K562 (cell line): ENCODE results near the gene NRCAM.

ENCODE experiments used
- BRCA1 ChIP-seq, 2 experiments: fragments of 450-650 bp in 1 of 2; sonication (generic) in 1 of 2; formaldehyde crosslinking in 1 of 2; IDR thresholded peaks; 2 replicates each; pipeline versions ENCODE4 v1.5.0 to v1.6.1; 2017 to 2020; ENCODE audit warnings: mild to moderate bottlenecking in 1 of 2, missing genetic modification reagents in 1 of 2
- EP300 ChIP-seq: IDR thresholded peaks from 2 replicates; pipeline ENCODE4 v1.6.1; 2012; ENCODE audit warnings: low read length, improper control_type of control experiment
- MTA3 ChIP-seq: fragments of 450-650 bp; formaldehyde crosslinking; IDR thresholded peaks from 2 replicates; pipeline ENCODE4 v1.6.1; 2017; ENCODE audit warnings: mild to moderate bottlenecking, borderline replicate concordance
- MXI1 ChIP-seq: IDR thresholded peaks from 2 replicates; pipeline ENCODE4 v1.6.1; 2011; ENCODE audit warnings: low read depth, mild to moderate bottlenecking, improper control_type of control experiment, low read length
- PTBP1 ChIP-seq: fragments of 200-400 bp; formaldehyde crosslinking; IDR thresholded peaks from 2 replicates; pipeline ENCODE4 v1.6.1; 2017; ENCODE audit warnings: low read depth, low read length
- RNF2 ChIP-seq: sonication (generic); IDR thresholded peaks from 2 replicates; pipeline ENCODE4 v1.6.1; 2016
- TBL1XR1 ChIP-seq, 2 experiments: IDR thresholded peaks; 2 replicates each; pipeline ENCODE4 v1.6.1; 2012; ENCODE audit warnings: improper control_type of control experiment in 2 of 2, low read length in 2 of 2, mild to moderate bottlenecking in 1 of 2
- TCF7L2 ChIP-seq: fragments of 150-350 bp; IDR thresholded peaks from 2 replicates; pipeline ENCODE4 v1.6.1; 2016; ENCODE audit warnings: low read depth, mild to moderate bottlenecking, low read length, moderate library complexity
- ZNF224 ChIP-seq: sonication (generic); formaldehyde crosslinking; IDR thresholded peaks from 2 replicates; pipeline ENCODE4 v1.8.0; 2022; ENCODE audit warnings: mild to moderate bottlenecking, missing genetic modification reagents
- ZNF444 ChIP-seq: fragments of 250-450 bp; sonication (Bioruptor Pico); IDR thresholded peaks from 2 replicates; pipeline ENCODE4 v1.4.0; 2020; ENCODE audit warnings: mild to moderate bottlenecking, moderate library complexity
- TF ChIP-seq, protein P1 (sequence below): fragments of 450-650 bp; IDR thresholded peaks from 2 replicates; pipeline ENCODE4 v1.6.1; 2016
- TF ChIP-seq, protein P2 (sequence below), 3 experiments: IDR thresholded peaks in 2 of 3; conservative IDR thresholded peaks in 1 of 3; 2 replicates each; pipeline ENCODE4 v1.5.1; 2011 to 2012; ENCODE audit warnings: low read length in 3 of 3, mild to moderate bottlenecking in 3 of 3, control low read depth in 2 of 3, improper control_type of control experiment in 1 of 3, inconsistent platforms in 1 of 3, low read depth in 1 of 3, mixed read lengths in 1 of 3, moderate library complexity in 1 of 3; ENCODE audit not compliant: insufficient read depth in 2 of 3
- TF ChIP-seq, protein P3 (sequence below), 2 experiments: fragments of 450-650 bp in 1 of 2; IDR thresholded peaks; 2 replicates each; pipeline ENCODE4 v1.6.1; 2011 to 2017; ENCODE audit warnings: low read depth in 2 of 2, antibody characterized with exemption in 1 of 2, borderline replicate concordance in 1 of 2, low read length in 1 of 2, mild to moderate bottlenecking in 1 of 2, mixed read lengths in 1 of 2; ENCODE audit not compliant: control insufficient read depth in 1 of 2

DNA sequence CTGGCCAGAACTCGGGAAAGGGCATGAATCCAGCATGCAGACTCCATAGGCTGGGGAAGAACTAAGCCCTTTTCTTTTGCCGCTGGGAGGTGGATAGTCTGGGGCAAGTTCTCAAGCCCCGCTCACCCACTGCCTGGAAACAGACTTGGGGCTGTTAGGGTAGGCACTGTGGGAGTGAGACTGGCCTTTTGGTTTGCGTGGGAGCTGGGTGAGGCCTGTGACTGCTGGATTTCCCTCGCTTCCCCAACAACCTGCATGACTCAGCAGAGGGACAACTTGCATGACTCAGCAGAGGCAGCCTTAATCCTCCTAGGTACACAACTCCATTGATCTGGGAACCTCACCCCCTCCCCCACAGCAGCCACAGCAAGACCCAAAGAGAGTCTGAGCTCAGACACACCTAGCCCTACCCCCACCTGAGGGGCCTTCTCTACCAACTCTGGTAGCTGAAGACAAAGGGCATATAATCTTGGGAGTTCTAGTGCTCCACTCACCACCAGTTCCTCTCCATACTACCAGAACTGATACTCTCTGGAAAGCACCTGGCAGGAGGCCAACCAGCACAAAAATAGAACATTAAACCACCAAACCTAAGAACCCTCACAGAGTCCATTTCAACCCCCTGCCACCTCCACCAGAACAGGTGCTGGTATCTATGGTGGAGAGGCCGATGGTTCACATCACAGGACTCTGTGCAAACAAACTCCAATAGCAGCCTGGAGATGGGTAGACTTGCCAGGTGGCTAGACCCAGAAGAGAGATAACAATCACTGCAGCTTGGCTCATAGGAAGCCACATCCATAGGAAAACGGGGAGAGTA, 244.6 kb downstream of the NRCAM start:
- peak; percentile 84 for TF ChIP-seq EP300
- no peak for TF ChIP-seq TCF7L2
- peak; percentile 84 for TF ChIP-seq MTA3
- no peak for TF ChIP-seq MXI1
- peak; percentile 20; the same call in 1 of the 2 replicates for TF ChIP-seq ZNF444 (CRISPR knock-in tag)
- TF ChIP-seq, protein P1, sequence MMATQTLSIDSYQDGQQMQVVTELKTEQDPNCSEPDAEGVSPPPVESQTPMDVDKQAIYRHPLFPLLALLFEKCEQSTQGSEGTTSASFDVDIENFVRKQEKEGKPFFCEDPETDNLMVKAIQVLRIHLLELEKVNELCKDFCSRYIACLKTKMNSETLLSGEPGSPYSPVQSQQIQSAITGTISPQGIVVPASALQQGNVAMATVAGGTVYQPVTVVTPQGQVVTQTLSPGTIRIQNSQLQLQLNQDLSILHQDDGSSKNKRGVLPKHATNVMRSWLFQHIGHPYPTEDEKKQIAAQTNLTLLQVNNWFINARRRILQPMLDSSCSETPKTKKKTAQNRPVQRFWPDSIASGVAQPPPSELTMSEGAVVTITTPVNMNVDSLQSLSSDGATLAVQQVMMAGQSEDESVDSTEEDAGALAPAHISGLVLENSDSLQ = no peak
- peak; percentile 70; the same call in 1 of the 2 replicates for TF ChIP-seq RNF2
- TF ChIP-seq BRCA1 (IDR thresholded peaks at IDR 0.05) = no peak
- no peak for TF ChIP-seq BRCA1 (CRISPR knock-in tag; IDR thresholded peaks at IDR 0.05)
- TF ChIP-seq ZNF224 (CRISPR knock-in tag) = no peak
- TF ChIP-seq, protein P2, sequence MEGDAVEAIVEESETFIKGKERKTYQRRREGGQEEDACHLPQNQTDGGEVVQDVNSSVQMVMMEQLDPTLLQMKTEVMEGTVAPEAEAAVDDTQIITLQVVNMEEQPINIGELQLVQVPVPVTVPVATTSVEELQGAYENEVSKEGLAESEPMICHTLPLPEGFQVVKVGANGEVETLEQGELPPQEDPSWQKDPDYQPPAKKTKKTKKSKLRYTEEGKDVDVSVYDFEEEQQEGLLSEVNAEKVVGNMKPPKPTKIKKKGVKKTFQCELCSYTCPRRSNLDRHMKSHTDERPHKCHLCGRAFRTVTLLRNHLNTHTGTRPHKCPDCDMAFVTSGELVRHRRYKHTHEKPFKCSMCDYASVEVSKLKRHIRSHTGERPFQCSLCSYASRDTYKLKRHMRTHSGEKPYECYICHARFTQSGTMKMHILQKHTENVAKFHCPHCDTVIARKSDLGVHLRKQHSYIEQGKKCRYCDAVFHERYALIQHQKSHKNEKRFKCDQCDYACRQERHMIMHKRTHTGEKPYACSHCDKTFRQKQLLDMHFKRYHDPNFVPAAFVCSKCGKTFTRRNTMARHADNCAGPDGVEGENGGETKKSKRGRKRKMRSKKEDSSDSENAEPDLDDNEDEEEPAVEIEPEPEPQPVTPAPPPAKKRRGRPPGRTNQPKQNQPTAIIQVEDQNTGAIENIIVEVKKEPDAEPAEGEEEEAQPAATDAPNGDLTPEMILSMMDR (IDR thresholded peaks at IDR 0.05 in 2 of 3, conservative IDR thresholded peaks at IDR 0.05 in 1 of 3; ENCODE audit: insufficient read depth in 2 of 3, low read depth in 1 of 3, low read length in 3 of 3) = no peak
- TF ChIP-seq TBL1XR1 (IDR thresholded peaks at IDR 0.05; ENCODE audit: low read length in 2 of 2) = peak in 1 of 2 experiments; percentile 53; a peak in 1 of 4 replicates
- TF ChIP-seq PTBP1 = 0 out of 2 replicates have a peak, but pooled peaks have one; percentile 48
- TF ChIP-seq, protein P3, sequence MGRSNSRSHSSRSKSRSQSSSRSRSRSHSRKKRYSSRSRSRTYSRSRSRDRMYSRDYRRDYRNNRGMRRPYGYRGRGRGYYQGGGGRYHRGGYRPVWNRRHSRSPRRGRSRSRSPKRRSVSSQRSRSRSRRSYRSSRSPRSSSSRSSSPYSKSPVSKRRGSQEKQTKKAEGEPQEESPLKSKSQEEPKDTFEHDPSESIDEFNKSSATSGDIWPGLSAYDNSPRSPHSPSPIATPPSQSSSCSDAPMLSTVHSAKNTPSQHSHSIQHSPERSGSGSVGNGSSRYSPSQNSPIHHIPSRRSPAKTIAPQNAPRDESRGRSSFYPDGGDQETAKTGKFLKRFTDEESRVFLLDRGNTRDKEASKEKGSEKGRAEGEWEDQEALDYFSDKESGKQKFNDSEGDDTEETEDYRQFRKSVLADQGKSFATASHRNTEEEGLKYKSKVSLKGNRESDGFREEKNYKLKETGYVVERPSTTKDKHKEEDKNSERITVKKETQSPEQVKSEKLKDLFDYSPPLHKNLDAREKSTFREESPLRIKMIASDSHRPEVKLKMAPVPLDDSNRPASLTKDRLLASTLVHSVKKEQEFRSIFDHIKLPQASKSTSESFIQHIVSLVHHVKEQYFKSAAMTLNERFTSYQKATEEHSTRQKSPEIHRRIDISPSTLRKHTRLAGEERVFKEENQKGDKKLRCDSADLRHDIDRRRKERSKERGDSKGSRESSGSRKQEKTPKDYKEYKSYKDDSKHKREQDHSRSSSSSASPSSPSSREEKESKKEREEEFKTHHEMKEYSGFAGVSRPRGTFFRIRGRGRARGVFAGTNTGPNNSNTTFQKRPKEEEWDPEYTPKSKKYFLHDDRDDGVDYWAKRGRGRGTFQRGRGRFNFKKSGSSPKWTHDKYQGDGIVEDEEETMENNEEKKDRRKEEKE (IDR thresholded peaks at IDR 0.05; ENCODE audit: borderline replicate concordance in 1 of 2, control insufficient read depth in 1 of 2, low read depth in 2 of 2, low read length in 1 of 2) = peak in 1 of 2 experiments; percentile 39; a peak in 1 of 4 replicates
